IPS-15b (cell line): ENCODE results near the gene UTS2R.

Experiments
- H3K27me3 ChIP-seq: one replicate; pipeline ENCODE4 v1.6.1; 2013; ENCODE audit warnings: low read length; ENCODE audit not compliant: control insufficient read depth, insufficient read depth
- H3K36me3 ChIP-seq: one replicate; pipeline ENCODE4 v1.6.1; 2013; ENCODE audit warnings: low read length; ENCODE audit not compliant: control insufficient read depth, insufficient read depth
- H3K4me1 ChIP-seq: one replicate; pipeline ENCODE4 v1.6.1; 2013; ENCODE audit warnings: mild to moderate bottlenecking, low read length; ENCODE audit not compliant: control insufficient read depth, insufficient read depth
- H3K4me3 ChIP-seq: one replicate; pipeline ENCODE4 v1.5.1; 2013; ENCODE audit warnings: low read depth, low read length
- H3K9ac ChIP-seq: one replicate; pipeline ENCODE4 v1.6.1; 2013; ENCODE audit warnings: low read depth, mild to moderate bottlenecking, low read length
- H3K9me3 ChIP-seq: one replicate; pipeline ENCODE4 v1.6.1; 2013; ENCODE audit warnings: mild to moderate bottlenecking, low read length; ENCODE audit not compliant: control insufficient read depth, insufficient read depth

Gene UTS2R

GRCh38 chr17:82414548-82415281 is 43.1 kb downstream of the UTS2R start:
- Histone ChIP-seq H3K27me3 (no peaks in the 10 kb centered on the region), H3K4me3 (no peak overlapping the region), H3K9ac (no peak overlapping the region), H3K36me3 (no peaks in the 10 kb centered on the region), H3K4me1 (no peaks in the 10 kb centered on the region), H3K9me3 (no peaks in the 10 kb centered on the region)

GRCh38 chr17:82415336-82415735 is 43.8 kb downstream of the UTS2R start:
- no peaks in the 10 kb centered on the region for H3K4me1 ChIP-seq

GRCh38 chr17:82415786-82416185 is 44.2 kb downstream of the UTS2R start:
- no peaks in the 10 kb centered on the region for H3K9me3 ChIP-seq
- no peaks in the 10 kb centered on the region for H3K27me3 ChIP-seq
- no peaks in the 10 kb centered on the region for H3K4me1 ChIP-seq
- H3K36me3 ChIP-seq, result no peaks in the 10 kb centered on the region
- H3K4me3 ChIP-seq, result no peak overlapping the region
- H3K9ac ChIP-seq, result no peak overlapping the region

More at GRCh38 chr17:82415336-82415735, 43.8 kb downstream of the UTS2R start:
- Histone ChIP-seq H3K36me3 (no peaks in the 10 kb centered on the region), H3K4me3 (no peak overlapping the region), H3K9me3 (no peaks in the 10 kb centered on the region), H3K27me3 (no peaks in the 10 kb centered on the region), H3K9ac (no peak overlapping the region)

- peaks cover 3% of the 10 kb centered on the region for H3K36me3 ChIP-seq
- no peaks in the 10 kb centered on the region for H3K9me3 ChIP-seq
- no peaks in the 10 kb centered on the region for H3K4me1 ChIP-seq
Measured at GRCh38 chr17:82416264-82416663, 44.7 kb downstream of the UTS2R start.

GRCh38 chr17:82416771-82417170 is 45.2 kb downstream of the UTS2R start:
- H3K9ac ChIP-seq, result no peak overlapping the region
- H3K4me3 ChIP-seq, result no peak overlapping the region
- H3K9me3 ChIP-seq, result no peaks in the 10 kb centered on the region
- peaks cover 3% of the 10 kb centered on the region for H3K36me3 ChIP-seq
- no peaks in the 10 kb centered on the region for H3K4me1 ChIP-seq
- no peaks in the 10 kb centered on the region for H3K27me3 ChIP-seq

More at GRCh38 chr17:82416264-82416663, 44.7 kb downstream of the UTS2R start:
- Histone ChIP-seq H3K4me3 (no peak overlapping the region), H3K27me3 (no peaks in the 10 kb centered on the region), H3K9ac (no peak overlapping the region)

GRCh38 chr17:82418001-82418986 is 46.7 kb downstream of the UTS2R start, which contains the start of the genes HEXD and OGFOD3:
Gene HEXD (plus strand): TSS chr17:82418347. CDS start chr17:82419800, 1,453 bp downstream.
Gene OGFOD3 (minus strand): TSS chr17:82418586. CDS start chr17:82418485, 101 bp downstream.
- H3K4me1 ChIP-seq, result no peaks in the 10 kb centered on the region
- no peaks in the 10 kb centered on the region for H3K27me3 ChIP-seq
- H3K4me3 ChIP-seq, result peak within 1 kb of the TSS; percentile 88
- peak within 1 kb of the TSS; percentile 88 for H3K9ac ChIP-seq
- H3K36me3 ChIP-seq, result peaks cover 3% of the 10 kb centered on the region
- no peaks in the 10 kb centered on the region for H3K9me3 ChIP-seq

GRCh38 chr17:82419540-82419939 is 48.0 kb downstream of the UTS2R start:
- no peaks in the 10 kb centered on the region for H3K4me1 ChIP-seq
- no peak overlapping the region for H3K4me3 ChIP-seq
- no peaks in the 10 kb centered on the region for H3K9me3 ChIP-seq
- H3K9ac ChIP-seq, result no peak overlapping the region
- H3K27me3 ChIP-seq, result no peaks in the 10 kb centered on the region
- peaks cover 3% of the 10 kb centered on the region for H3K36me3 ChIP-seq

GRCh38 chr17:82424001-82424862 is 52.7 kb downstream of the UTS2R start:
- H3K4me1 ChIP-seq, result no peaks in the 10 kb centered on the region
- peaks cover 3% of the 10 kb centered on the region for H3K36me3 ChIP-seq
- no peaks in the 10 kb centered on the region for H3K9me3 ChIP-seq
- no peaks in the 10 kb centered on the region for H3K27me3 ChIP-seq
- H3K4me3 ChIP-seq, result no peak overlapping the region
- H3K9ac ChIP-seq, result no peak overlapping the region

GRCh38 chr17:82424863-82425159 is 53.2 kb downstream of the UTS2R start:
- Histone ChIP-seq H3K36me3 (peaks cover 3% of the 10 kb centered on the region), H3K9ac (no peak overlapping the region), H3K9me3 (no peaks in the 10 kb centered on the region), H3K4me1 (no peaks in the 10 kb centered on the region), H3K27me3 (no peaks in the 10 kb centered on the region), H3K4me3 (no peak overlapping the region)
